ENCODE results near the gene PEAK1.

The PEAK1 gene

GRCh38 chr15:77143616-77144015 lies 276.3 kb downstream of the PEAK1 start:
- Histone ChIP-seq H3K4me3 (no peak overlapping the region), H3K27ac (peak overlapping the region; percentile 52 to 79)
- DNase-seq (ENCODE audit: low spot score), result no peak
- no peak for TF ChIP-seq CTCF (IDR thresholded peaks at IDR 0.05)

GRCh38 chr15:77143191-77143590 lies 276.7 kb downstream of the PEAK1 start:
- no peak overlapping the region for H3K4me3 ChIP-seq
- peak overlapping the region in 1 of 2 donors; percentile 79 for H3K27ac ChIP-seq
- DNase-seq (ENCODE audit: low spot score), result no peak
- no peak for TF ChIP-seq CTCF (IDR thresholded peaks at IDR 0.05)

- H3K27ac ChIP-seq, result no peak overlapping the region
- no peak overlapping the region for H3K4me3 ChIP-seq
- no peak for TF ChIP-seq CTCF (IDR thresholded peaks at IDR 0.05)
- DNase-seq (ENCODE audit: low spot score), result no peak
Measured at GRCh38 chr15:77140220-77140619, 279.7 kb downstream of the PEAK1 start.

DNA sequence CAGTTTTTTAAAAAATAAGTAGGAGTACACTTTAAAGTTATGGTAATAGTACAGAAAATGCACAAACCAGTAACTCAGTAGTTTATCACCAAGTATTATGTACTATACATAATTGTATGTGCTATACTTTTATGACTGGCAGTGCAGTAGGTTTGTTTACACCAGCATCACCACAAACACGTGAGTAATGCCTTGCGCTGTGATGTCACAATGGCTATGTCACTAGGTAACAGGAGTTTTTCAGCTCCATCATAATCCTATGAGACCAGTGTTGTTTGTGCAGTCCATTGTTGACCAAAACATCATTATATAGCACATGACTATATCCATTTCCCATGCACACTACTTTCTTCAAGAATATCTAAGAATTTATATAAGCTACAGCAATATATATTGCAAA lies 280.6 kb downstream of the PEAK1 start:
- DNase-seq (ENCODE audit: low spot score), result no peak
- Histone ChIP-seq H3K4me3 (no peak overlapping the region), H3K27ac (no peak overlapping the region)
- TF ChIP-seq CTCF (IDR thresholded peaks at IDR 0.05), result no peak

DNA sequence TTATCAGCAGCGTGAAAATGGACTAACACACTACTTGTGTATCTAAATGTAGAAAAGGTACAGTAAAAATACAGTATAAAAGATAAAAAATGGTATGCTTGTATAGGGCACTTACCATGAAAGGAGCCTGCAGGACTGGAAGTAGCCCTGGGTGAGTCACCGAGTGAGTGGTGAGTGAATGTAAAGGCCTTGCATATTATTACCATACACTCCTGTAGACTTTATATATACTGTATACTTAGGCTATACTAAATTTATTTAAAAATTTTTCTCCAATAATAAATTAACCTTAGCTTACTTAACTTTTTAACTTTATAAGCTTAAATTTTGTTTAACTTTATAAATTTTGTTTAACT lies 281.8 kb downstream of the PEAK1 start:
- no peak overlapping the region for H3K4me3 ChIP-seq
- no peak overlapping the region for H3K27ac ChIP-seq
- no peak for TF ChIP-seq CTCF (IDR thresholded peaks at IDR 0.05)
- DNase-seq (ENCODE audit: low spot score), result no peak

DNA sequence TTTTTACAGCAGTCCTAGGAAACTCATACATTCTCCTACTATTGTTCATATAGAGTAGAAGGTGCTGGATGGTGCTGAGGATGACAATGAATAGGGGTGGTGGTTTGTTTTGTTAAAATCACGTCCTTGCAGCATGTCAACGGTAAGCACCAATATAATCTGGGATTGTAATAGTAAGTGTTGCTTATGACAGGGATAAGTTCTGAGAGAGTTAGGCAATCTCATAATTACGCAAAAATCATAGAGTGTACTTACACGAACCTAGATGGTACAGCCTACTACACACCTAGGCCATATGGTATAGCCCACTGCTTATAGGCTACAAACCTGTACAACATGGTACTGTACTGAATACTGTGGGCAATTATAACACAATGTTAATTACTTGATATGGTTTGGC lies 284.7 kb downstream of the PEAK1 start:
- no peak for DNase-seq (ENCODE audit: low spot score)
- Histone ChIP-seq H3K27ac (no peak overlapping the region), H3K4me3 (no peak overlapping the region)
- TF ChIP-seq CTCF (IDR thresholded peaks at IDR 0.05), result no peak

DNA sequence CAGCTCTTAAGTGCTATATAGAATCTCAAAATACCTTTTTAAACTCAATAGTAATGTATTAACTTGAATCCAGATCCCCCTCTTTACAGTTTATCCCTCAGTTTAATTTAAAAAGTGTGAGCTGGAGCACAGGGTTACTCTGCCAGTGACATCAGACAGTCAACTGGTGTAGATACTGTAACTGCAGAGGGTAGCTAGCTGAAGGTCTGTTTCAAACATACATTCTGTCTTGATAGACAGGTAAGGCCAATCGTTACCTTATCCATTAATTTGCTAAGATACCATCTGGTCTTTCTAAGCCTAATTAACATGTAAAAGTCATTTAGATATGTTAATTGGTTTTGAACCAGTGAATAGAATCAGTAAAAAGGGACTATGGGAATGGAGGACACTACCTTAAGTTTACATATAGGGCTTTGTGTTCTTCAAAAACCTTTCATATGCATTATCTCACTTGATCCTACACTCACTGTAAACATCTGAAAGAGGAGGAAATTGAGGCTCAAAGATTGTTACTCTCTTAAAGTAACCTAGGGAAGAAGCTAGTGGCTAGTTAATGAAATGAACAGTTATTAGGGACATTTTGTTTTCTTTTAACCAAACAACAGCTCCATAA lies 289.5 kb downstream of the PEAK1 start:
- H3K4me3 ChIP-seq, result no peak overlapping the region
- no peak for TF ChIP-seq CTCF (IDR thresholded peaks at IDR 0.05)
- no peak for DNase-seq (ENCODE audit: low spot score)
- no peak overlapping the region for H3K27ac ChIP-seq

All from coronary artery (tissue), 2 donors.